ENCODE data around the gene ENO4.

GRCh38 chr10:116912162-116912561 lies 62.9 kb downstream of the ENO4 start:
- TF ChIP-seq CTCF (IDR thresholded peaks at IDR 0.05; ENCODE audit: insufficient read depth, low read length, poor library complexity, severe bottlenecking) (no peak), EZH2phosphoT487 (conservative IDR thresholded peaks at IDR 0.05; ENCODE audit: low read length) (no peak)
